Memory B cell (primary cell): ENCODE results near the gene SNX1.

ENCODE experiments used
- ATAC-seq: fragments of 150-1000 bp; cut with Tn5 transposase; 2 replicates; pipeline ENCODE4 v1.10.0; 2021; ENCODE audit warnings: low read depth, mild to moderate bottlenecking, moderate library complexity
- DNase-seq, 2 donors: peaks; one replicate each; pipeline ENCODE4 v3.0.0; 2022; ENCODE audit warnings: low spot score in 2 of 2
- H3K27ac Mint-ChIP-seq: one replicate; pipeline ENCODE4 v1.8.0; 2022; ENCODE audit warnings: mild to moderate bottlenecking, moderate library complexity, mixed read lengths
- H3K27me3 Mint-ChIP-seq: one replicate; pipeline ENCODE4 v1.8.0; 2022; ENCODE audit warnings: mixed read lengths
- H3K36me3 Mint-ChIP-seq: one replicate; pipeline ENCODE4 v1.8.0; 2022; ENCODE audit warnings: mild to moderate bottlenecking, mixed read lengths
- H3K4me1 Mint-ChIP-seq: one replicate; pipeline ENCODE4 v1.8.0; 2022; ENCODE audit warnings: mixed read lengths
- H3K4me3 Mint-ChIP-seq: one replicate; pipeline ENCODE4 v1.8.0; 2022; ENCODE audit warnings: mild to moderate bottlenecking, moderate library complexity, mixed read lengths
- H3K9me3 Mint-ChIP-seq: one replicate; pipeline ENCODE4 v1.8.0; 2022; ENCODE audit warnings: mixed read lengths

SNX1 gene

GRCh38 chr15:64152507-64153387 lies 57.0 kb downstream of the SNX1 start:
- peak overlapping the region; percentile 89 for H3K4me3 Mint-ChIP-seq
- ATAC-seq, result peak; percentile 42
- H3K9me3 Mint-ChIP-seq, result no peaks in the 10 kb centered on the region
- H3K4me1 Mint-ChIP-seq, result peaks cover 38% of the 10 kb centered on the region
- peak overlapping the region; percentile 85 for H3K27ac Mint-ChIP-seq
- peak; percentile 22 to 53 for DNase-seq
- no peaks in the 10 kb centered on the region for H3K27me3 Mint-ChIP-seq
- peaks cover 19% of the 10 kb centered on the region for H3K36me3 Mint-ChIP-seq

DNA sequence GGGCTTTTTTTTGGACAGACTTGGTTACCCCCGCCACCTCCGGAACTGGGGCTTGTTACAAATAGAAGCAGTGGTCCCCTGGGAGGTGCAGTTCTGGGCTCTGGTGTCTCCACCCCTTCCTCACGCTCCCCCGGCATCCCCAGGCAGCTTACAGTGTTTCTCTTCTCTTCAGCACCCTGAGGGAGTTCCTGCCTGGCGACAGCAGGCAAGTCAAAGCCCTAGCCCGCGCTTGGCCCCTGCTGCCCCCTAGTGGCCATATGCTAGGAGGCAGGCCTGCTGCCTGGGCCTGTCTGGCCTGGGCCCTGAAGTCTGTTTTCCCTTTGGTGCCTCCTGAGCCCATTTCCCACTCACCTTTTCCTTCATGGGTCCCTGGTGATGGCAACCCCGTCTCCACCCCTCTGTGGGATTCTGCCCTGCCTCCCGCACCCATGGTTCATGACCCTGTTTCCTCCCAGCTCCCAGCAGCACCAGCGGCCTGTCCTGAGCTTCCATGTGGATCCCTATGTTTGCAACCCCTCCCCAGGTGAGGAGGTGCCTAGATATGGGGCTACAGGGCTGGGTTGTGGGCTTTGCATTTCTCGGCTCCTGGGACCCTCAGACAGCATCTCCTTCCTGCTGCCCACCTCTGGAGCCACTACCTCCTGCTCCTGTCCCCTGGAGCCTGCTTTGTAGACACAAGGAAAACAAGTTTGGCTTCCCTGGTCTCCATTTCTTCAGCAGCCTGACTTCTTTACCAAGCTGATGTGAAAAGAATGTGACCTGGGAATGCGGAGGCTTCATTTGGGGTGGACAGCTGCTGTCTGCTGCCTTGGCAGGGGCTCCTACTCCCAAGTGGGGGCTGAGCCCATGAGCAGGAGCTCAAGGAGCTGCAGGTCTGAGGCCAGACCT lies 57.9 kb downstream of the SNX1 start:
- H3K27ac Mint-ChIP-seq, result peak overlapping the region; percentile 85
- H3K36me3 Mint-ChIP-seq, result peaks cover 27% of the 10 kb centered on the region
- no peaks in the 10 kb centered on the region for H3K9me3 Mint-ChIP-seq
- peak overlapping the region; percentile 89 for H3K4me3 Mint-ChIP-seq
- no peaks in the 10 kb centered on the region for H3K27me3 Mint-ChIP-seq
- peaks cover 44% of the 10 kb centered on the region for H3K4me1 Mint-ChIP-seq
- ATAC-seq (peak; percentile 77), DNase-seq (peak; percentile 97 to 98)

DNA sequence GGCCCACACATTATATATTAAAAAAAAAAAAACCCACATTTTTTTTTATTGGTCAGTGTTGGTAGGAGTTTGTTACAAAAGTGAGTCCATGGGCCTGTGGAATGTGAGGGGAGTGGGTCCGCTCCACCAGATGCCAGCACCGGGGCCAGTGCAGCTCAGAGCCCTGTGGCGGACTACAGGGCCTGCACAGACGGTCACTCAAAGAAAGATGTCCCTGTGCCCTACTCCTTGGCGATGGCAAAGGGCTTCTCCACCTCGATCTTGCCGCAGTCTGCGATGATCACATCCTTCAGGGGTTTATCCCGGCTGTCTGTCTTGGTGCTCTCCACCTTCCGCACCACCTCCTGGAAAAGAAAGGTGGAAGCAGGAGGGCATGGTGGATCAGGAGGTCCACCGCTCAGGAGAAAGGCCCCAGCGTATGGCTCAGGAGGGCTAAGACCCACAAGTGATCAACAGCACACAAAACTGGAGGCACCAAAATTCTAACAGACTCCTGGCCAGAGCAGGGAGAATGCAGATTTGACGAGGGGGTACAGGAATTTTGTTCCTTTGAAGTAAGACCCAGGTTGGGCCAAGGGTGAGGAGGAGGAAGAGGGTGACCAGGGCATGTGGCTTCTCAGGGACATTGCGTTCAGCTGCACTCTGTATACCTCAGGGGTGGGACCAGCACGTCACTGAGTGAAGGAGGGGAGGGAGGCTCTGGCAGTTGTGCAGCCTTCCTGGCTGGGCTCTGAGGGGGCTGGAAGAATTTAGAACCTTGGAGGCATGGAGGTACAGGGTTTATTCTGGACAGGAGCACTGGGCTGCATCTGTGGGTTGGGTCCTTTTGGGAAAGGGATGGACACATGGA lies 60.2 kb downstream of the SNX1 start:
- H3K36me3 Mint-ChIP-seq, result peaks cover 39% of the 10 kb centered on the region
- DNase-seq (no peak), ATAC-seq (no peak)
- no peaks in the 10 kb centered on the region for H3K9me3 Mint-ChIP-seq
- H3K27me3 Mint-ChIP-seq, result no peaks in the 10 kb centered on the region
- no peak overlapping the region for H3K4me3 Mint-ChIP-seq
- peak overlapping the region; percentile 62 for H3K27ac Mint-ChIP-seq
- H3K4me1 Mint-ChIP-seq, result peaks cover 44% of the 10 kb centered on the region

DNA sequence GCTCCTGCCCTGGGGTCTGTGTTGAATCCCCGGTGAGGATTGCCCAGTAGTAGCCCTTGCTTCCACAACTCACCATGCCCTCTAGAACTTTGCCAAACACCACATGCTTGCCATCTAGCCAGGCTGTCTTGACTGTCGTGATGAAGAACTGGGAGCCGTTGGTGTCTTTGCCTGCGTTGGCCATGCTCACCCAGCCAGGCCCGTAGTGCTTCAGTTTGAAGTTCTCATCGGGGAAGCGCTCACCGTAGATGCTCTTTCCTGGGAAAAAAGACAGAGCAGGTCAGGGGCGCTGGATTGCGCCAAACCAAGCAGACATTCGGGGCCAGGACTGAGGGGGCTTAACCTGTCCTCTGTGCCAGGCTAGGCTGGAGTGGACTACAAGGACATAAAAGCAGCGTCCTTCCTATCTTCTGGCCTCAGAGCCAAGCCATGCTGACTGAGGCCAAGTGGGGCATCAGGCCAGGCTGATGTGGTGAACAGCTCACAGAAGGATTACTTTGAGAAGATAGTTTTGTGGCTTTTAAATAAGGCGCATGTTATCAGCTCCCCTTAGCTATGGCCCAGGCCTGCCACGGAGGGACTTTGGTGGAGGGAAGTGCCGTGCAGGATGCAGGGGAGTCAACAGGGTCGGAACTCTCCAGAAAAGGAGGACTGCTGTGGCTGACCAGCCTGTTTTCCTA lies 61.0 kb downstream of the SNX1 start:
- peaks cover 42% of the 10 kb centered on the region for H3K4me1 Mint-ChIP-seq
- ATAC-seq (no peak), DNase-seq (no peak)
- no peaks in the 10 kb centered on the region for H3K9me3 Mint-ChIP-seq
- no peaks in the 10 kb centered on the region for H3K27me3 Mint-ChIP-seq
- H3K36me3 Mint-ChIP-seq, result peaks cover 39% of the 10 kb centered on the region
- H3K4me3 Mint-ChIP-seq, result no peak overlapping the region
- H3K27ac Mint-ChIP-seq, result no peak overlapping the region

DNA sequence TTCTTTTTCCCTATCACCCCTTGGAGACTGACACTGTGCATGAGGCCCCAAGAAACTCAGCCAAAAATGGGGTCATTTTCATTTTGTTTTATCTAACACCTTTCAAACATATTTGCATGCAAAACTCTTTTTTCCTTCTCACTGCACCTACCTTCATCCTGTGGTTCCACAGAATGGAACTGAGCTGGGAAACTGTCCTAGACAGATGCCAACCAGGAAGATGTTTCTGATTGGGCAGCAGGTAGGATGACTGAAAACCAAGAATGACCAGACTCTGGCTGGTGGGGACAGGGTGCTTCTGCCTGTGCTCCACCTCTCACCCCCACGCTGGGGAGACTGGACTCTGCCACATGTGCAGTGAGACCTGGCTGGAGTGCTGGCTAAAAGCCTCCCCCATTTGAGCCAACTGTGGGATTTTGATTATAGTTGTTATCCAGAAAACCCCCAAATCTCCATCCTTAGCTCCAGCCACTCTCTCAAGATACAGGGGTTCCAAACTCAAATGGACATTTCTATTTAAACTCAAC lies 61.9 kb downstream of the SNX1 start:
- Mint-ChIP-seq H3K27me3 (no peaks in the 10 kb centered on the region), H3K27ac (peak overlapping the region; percentile 30), H3K4me3 (no peak overlapping the region), H3K9me3 (no peaks in the 10 kb centered on the region), H3K36me3 (peaks cover 39% of the 10 kb centered on the region), H3K4me1 (peaks cover 46% of the 10 kb centered on the region)
- DNase-seq (no peak), ATAC-seq (no peak)

DNA sequence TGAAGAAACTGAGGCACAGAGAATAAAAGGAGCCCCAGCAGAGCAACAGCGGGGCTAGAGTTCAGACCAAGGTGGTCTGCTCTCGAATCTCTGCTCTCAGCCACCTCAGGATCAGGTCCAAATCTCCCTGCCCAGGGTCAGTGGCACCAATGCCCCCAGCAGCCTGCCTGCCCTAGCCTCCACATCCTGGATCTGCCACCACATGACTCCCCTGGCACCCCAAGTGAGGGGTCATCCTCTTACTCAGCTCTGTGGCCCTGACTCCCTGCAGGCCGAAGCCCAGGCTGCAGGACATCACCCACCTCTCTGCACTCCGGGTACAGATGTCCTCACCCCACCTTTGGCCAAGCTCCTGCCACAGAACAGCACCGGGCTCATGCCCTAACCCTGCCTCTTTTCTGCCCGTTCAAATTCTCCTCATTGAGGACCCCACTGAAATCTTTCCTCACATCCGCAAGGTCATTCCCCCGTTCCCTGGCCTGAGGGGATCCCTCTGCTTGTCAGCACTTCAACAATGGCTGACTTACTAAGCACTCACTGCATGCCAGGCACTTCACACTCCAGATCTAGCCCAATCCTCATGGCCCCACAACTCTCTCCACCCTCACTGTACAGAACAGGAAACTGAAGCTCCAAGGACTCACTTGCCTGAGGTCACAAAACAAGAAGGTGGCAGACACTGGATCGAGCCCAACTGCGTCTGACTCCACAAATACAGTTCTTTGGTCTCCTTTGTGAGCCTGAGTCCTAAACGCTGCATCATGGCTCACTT lies 62.8 kb downstream of the SNX1 start:
- no peak for DNase-seq
- Mint-ChIP-seq H3K9me3 (no peaks in the 10 kb centered on the region), H3K4me3 (no peak overlapping the region), H3K27ac (peak overlapping the region; percentile 61), H3K27me3 (no peaks in the 10 kb centered on the region), H3K36me3 (peaks cover 39% of the 10 kb centered on the region), H3K4me1 (peaks cover 46% of the 10 kb centered on the region)
- no peak for ATAC-seq

DNA sequence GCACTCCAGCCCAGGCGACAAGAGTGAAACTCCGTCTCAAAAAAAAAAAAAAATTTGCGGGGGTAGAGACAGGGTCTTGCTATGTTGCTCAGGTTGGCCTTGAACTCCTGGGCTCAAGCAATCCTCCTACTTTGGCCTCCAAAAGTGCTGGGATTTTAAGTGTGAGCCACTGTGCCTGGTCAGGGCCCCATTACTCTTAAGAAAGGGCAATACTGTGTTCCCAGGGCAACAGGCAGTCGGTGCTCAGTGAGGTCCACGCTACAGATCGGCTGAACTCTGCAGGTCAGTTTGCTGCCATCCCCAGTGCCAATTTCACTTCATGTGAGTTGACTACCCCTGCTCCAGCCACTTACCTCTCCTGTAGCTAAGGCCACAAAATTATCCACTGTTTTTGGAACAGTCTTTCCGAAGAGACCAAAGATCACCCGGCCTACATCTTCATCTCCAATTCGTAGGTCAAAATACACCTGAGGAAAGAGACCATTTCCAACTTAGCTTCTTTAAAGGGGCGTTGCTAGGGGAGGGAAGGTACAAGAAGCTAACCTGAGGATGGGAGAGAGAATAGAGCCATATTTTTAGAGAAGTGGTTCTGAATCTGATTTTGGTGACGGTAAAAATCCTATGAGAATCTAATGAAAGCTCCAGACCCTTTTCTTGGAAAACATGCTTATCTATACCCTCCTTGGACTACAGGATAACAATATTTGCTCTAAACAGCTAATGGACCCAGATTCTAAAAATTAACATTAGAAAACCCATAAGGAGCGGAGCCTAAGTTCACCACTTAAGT lies 66.1 kb downstream of the SNX1 start:
- peaks cover 49% of the 10 kb centered on the region for H3K4me1 Mint-ChIP-seq
- peaks cover 27% of the 10 kb centered on the region for H3K36me3 Mint-ChIP-seq
- peak overlapping the region; percentile 91 for H3K4me3 Mint-ChIP-seq
- no peaks in the 10 kb centered on the region for H3K9me3 Mint-ChIP-seq
- no peaks in the 10 kb centered on the region for H3K27me3 Mint-ChIP-seq
- ATAC-seq (no peak), DNase-seq (no peak)
- H3K27ac Mint-ChIP-seq, result peak overlapping the region; percentile 88

DNA sequence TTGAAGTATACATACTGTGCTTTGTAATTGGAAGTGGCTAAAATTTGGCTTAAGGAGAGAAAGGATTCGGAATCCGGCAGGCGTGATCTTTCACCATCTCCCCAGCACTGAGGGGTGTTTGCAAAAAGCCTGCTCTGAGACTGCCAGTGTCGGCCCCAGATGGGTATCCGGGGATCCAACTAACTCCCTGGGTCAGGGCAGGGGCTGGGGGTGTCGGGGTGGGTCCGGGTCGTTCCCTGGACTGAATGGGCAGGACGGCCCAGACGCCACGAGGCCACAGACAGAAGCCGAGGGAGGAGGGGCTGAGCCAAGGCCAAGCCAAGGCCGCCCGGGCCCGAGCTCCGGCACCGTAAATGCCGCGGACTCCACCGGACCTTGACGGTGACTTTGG lies 66.7 kb downstream of the SNX1 start:
- no peaks in the 10 kb centered on the region for H3K27me3 Mint-ChIP-seq

DNA sequence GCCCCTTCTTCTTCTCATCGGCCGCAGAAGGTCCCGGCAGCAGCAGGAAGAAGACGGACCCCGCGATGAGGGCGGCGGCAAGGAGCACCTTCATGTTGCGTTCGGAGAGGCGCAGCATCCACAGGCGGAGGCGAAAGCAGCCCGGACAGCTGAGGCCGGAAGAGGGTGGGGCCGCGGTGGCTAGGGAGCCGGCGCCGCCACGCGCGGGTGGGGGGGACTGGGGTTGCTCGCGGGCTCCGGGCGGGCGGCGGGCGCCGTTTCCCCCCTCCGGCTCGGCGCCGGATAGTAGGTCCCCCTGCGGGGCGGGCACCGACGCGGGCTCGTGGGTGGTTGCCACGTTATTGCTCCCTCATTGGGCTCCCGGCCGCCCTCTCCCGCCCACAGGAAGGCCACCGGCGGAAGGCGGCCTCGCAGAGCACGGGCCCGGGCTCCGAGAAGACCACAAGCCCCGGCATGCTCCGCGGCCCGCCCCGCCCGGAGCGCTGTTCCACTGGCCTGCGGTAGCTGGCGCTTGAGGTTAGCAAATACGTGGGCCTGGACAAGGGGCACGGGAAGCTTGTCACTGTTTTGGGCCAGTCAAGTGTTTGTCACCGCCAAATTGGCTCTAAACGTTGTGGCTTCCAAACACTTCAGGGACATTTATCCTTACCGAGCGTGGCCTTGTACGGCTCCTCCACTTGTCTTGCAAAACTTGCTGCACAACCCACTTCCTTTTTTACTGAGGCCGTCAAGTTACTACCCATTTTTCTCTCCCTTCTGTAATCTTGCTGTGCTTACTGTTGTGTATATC lies 67.3 kb downstream of the SNX1 start, which contains the start of gene PPIB:
TSS of gene PPIB (minus strand) at position 154 of the 790 bp plus-strand sequence. CDS start at position 118, 36 bp downstream.
- H3K4me3 Mint-ChIP-seq, result peak within 1 kb of the TSS; percentile 91
- ATAC-seq, result peak; percentile 89
- H3K27me3 Mint-ChIP-seq, result no peaks in the 10 kb centered on the region
- DNase-seq, result peak; percentile 90 to 96
- peaks cover 16% of the 10 kb centered on the region for H3K36me3 Mint-ChIP-seq
- peak within 1 kb of the TSS; percentile 88 for H3K27ac Mint-ChIP-seq
- no peaks in the 10 kb centered on the region for H3K9me3 Mint-ChIP-seq
- H3K4me1 Mint-ChIP-seq, result peaks cover 39% of the 10 kb centered on the region

More for the DNA sequence above, 66.7 kb downstream of the SNX1 start:
- Mint-ChIP-seq H3K27ac (peak overlapping the region; percentile 88), H3K4me1 (peaks cover 43% of the 10 kb centered on the region), H3K36me3 (peaks cover 21% of the 10 kb centered on the region), H3K9me3 (no peaks in the 10 kb centered on the region), H3K4me3 (peak overlapping the region; percentile 91)
- DNase-seq (no peak), ATAC-seq (peak; percentile 2)

- ATAC-seq, result no peak
- Mint-ChIP-seq H3K27me3 (no peaks in the 10 kb centered on the region), H3K9me3 (no peaks in the 10 kb centered on the region), H3K4me3 (peak overlapping the region; percentile 90), H3K36me3 (peaks cover 11% of the 10 kb centered on the region), H3K4me1 (peaks cover 33% of the 10 kb centered on the region), H3K27ac (peak overlapping the region; percentile 88)
- DNase-seq, result no peak
These were observed 68.0 kb downstream of the SNX1 start for GRCh38 chr15:64163659-64164362.

DNA sequence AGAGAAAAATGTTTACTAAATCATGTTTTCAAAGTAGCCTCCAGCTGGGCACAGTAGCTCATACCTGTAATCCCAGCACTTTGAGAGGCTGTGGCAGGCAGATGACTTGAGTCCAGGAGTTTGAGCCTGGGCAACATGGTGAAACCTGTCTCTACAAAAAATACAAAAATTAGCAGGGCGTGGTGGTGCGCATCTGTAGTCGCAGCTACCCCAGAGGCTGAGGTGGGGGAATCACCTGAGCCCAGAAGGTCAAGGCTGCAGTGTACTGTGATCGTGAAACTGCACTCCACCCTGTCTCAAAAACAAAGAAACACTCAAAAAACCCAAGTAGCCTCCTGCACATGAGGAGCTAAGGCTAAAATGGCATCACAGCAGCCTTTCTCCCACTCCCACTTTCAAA lies 68.7 kb downstream of the SNX1 start:
- H3K27ac Mint-ChIP-seq, result peak overlapping the region; percentile 88
- H3K4me1 Mint-ChIP-seq, result peaks cover 30% of the 10 kb centered on the region
- no peak for ATAC-seq
- peaks cover 8% of the 10 kb centered on the region for H3K36me3 Mint-ChIP-seq
- DNase-seq, result no peak
- H3K27me3 Mint-ChIP-seq, result no peaks in the 10 kb centered on the region
- no peaks in the 10 kb centered on the region for H3K9me3 Mint-ChIP-seq
- peak overlapping the region; percentile 90 for H3K4me3 Mint-ChIP-seq
